Measurements from ENCODE around the gene LXN. TPM values are rescaled to one million over a fixed set of nuclear protein-coding genes. Genes with fewer than 3 reads are reported as not detected.
"Not testable (repeated sequence)": the region's sequence is repeated elsewhere in the genome, so short reads cannot be mapped to it uniquely, and the experiment has no call there.

Gene LXN
- total RNA-seq, 1 experiment from 2014 or later: 2.9 TPM

GRCh38 chr3:158693866-158694456, 21.5 kb upstream of the LXN start:
- not testable (repeated sequence) for H3K36me3 ChIP-seq (replicated peaks; ENCODE audit: control insufficient read depth, insufficient read depth, low read length); DNase-seq; H3K27me3 ChIP-seq (ENCODE audit: control insufficient read depth, insufficient read depth, low read length); H3K4me3 ChIP-seq (ENCODE audit: insufficient read depth, low read depth, low read length)

GRCh38 chr3:158685159-158685558, 12.7 kb upstream of the LXN start:
- DNase-seq: no peak
- Histone ChIP-seq H3K4me3 (ENCODE audit: insufficient read depth, low read depth, low read length) (no peak overlapping the region), H3K27me3 (ENCODE audit: control insufficient read depth, insufficient read depth, low read length) (no peaks in the 10 kb centered on the region), H3K36me3 (replicated peaks; ENCODE audit: control insufficient read depth, insufficient read depth, low read length) (no peaks in the 10 kb centered on the region)

GRCh38 chr3:158683230-158683962, 10.9 kb upstream of the LXN start:
- H3K4me3 ChIP-seq (ENCODE audit: insufficient read depth, low read depth, low read length): no peak overlapping the region
- DNase-seq: no peak
- H3K27me3 ChIP-seq (ENCODE audit: control insufficient read depth, insufficient read depth, low read length): no peaks in the 10 kb centered on the region
- no peaks in the 10 kb centered on the region for H3K36me3 ChIP-seq (replicated peaks; ENCODE audit: control insufficient read depth, insufficient read depth, low read length)

GRCh38 chr3:158680861-158681260, 8.4 kb upstream of the LXN start:
- no peak for DNase-seq
- Histone ChIP-seq H3K4me3 (ENCODE audit: insufficient read depth, low read depth, low read length) (no peak overlapping the region), H3K36me3 (replicated peaks; ENCODE audit: control insufficient read depth, insufficient read depth, low read length) (no peaks in the 10 kb centered on the region), H3K27me3 (ENCODE audit: control insufficient read depth, insufficient read depth, low read length) (no peaks in the 10 kb centered on the region)

GRCh38 chr3:158679547-158680000, 7.1 kb upstream of the LXN start:
- Histone ChIP-seq H3K36me3 (replicated peaks; ENCODE audit: control insufficient read depth, insufficient read depth, low read length) (no peaks in the 10 kb centered on the region), H3K4me3 (ENCODE audit: insufficient read depth, low read depth, low read length) (no peak overlapping the region), H3K27me3 (ENCODE audit: control insufficient read depth, insufficient read depth, low read length) (no peaks in the 10 kb centered on the region)
- no peak for DNase-seq

- Histone ChIP-seq H3K27me3 (ENCODE audit: control insufficient read depth, insufficient read depth, low read length) (no peaks in the 10 kb centered on the region), H3K36me3 (replicated peaks; ENCODE audit: control insufficient read depth, insufficient read depth, low read length) (no peaks in the 10 kb centered on the region)
These were observed 6.2 kb upstream of the LXN start for GRCh38 chr3:158678687-158679086.

GRCh38 chr3:158671821-158672214, 630 bp downstream of the LXN start:
- Histone ChIP-seq H3K27me3 (ENCODE audit: control insufficient read depth, insufficient read depth, low read length) (no peaks in the 10 kb centered on the region), H3K4me3 (ENCODE audit: insufficient read depth, low read depth, low read length) (peak overlapping the region; percentile 42), H3K36me3 (replicated peaks; ENCODE audit: control insufficient read depth, insufficient read depth, low read length) (no peaks in the 10 kb centered on the region; the same call in none of the 2 replicates)
- no peak for DNase-seq

More at GRCh38 chr3:158678687-158679086, 6.2 kb upstream of the LXN start:
- DNase-seq: no peak
- no peak overlapping the region for H3K4me3 ChIP-seq (ENCODE audit: insufficient read depth, low read depth, low read length)

GRCh38 chr3:158668506-158668905, 3.9 kb downstream of the LXN start:
- H3K27me3 ChIP-seq (ENCODE audit: control insufficient read depth, insufficient read depth, low read length): no peaks in the 10 kb centered on the region
- H3K36me3 ChIP-seq (replicated peaks; ENCODE audit: control insufficient read depth, insufficient read depth, low read length): no peaks in the 10 kb centered on the region; the same call in none of the 2 replicates
- H3K4me3 ChIP-seq (ENCODE audit: insufficient read depth, low read depth, low read length): no peak overlapping the region
- no peak for DNase-seq

GRCh38 chr3:158666416-158666815, 6.0 kb downstream of the LXN start:
- Histone ChIP-seq H3K27me3 (ENCODE audit: control insufficient read depth, insufficient read depth, low read length) (no peaks in the 10 kb centered on the region), H3K36me3 (replicated peaks; ENCODE audit: control insufficient read depth, insufficient read depth, low read length) (peaks cover 4% of the 10 kb centered on the region), H3K4me3 (ENCODE audit: insufficient read depth, low read depth, low read length) (no peak overlapping the region)
- DNase-seq: no peak

GRCh38 chr3:158663832-158664231, 8.6 kb downstream of the LXN start:
- Histone ChIP-seq H3K27me3 (ENCODE audit: control insufficient read depth, insufficient read depth, low read length) (no peaks in the 10 kb centered on the region), H3K4me3 (ENCODE audit: insufficient read depth, low read depth, low read length) (no peak overlapping the region), H3K36me3 (replicated peaks; ENCODE audit: control insufficient read depth, insufficient read depth, low read length) (peaks cover 11% of the 10 kb centered on the region)

GRCh38 chr3:158663246-158663645, 9.2 kb downstream of the LXN start:
- no peaks in the 10 kb centered on the region for H3K27me3 ChIP-seq (ENCODE audit: control insufficient read depth, insufficient read depth, low read length)
- H3K36me3 ChIP-seq (replicated peaks; ENCODE audit: control insufficient read depth, insufficient read depth, low read length): peaks cover 11% of the 10 kb centered on the region
- no peak for DNase-seq
- no peak overlapping the region for H3K4me3 ChIP-seq (ENCODE audit: insufficient read depth, low read depth, low read length)

More at GRCh38 chr3:158663832-158664231, 8.6 kb downstream of the LXN start:
- DNase-seq: no peak

- no peak for DNase-seq
- Histone ChIP-seq H3K36me3 (replicated peaks; ENCODE audit: control insufficient read depth, insufficient read depth, low read length) (peaks cover 11% of the 10 kb centered on the region), H3K4me3 (ENCODE audit: insufficient read depth, low read depth, low read length) (no peak overlapping the region), H3K27me3 (ENCODE audit: control insufficient read depth, insufficient read depth, low read length) (no peaks in the 10 kb centered on the region)
These were observed 11.7 kb downstream of the LXN start for GRCh38 chr3:158660711-158661110.

- Histone ChIP-seq H3K4me3 (ENCODE audit: insufficient read depth, low read depth, low read length) (no peak overlapping the region), H3K27me3 (ENCODE audit: control insufficient read depth, insufficient read depth, low read length) (no peaks in the 10 kb centered on the region), H3K36me3 (replicated peaks; ENCODE audit: control insufficient read depth, insufficient read depth, low read length) (peaks cover 13% of the 10 kb centered on the region)
- peak; percentile 47 for DNase-seq
These were observed 12.8 kb downstream of the LXN start for GRCh38 chr3:158659454-158660237.

- no peak for DNase-seq
- peaks cover 15% of the 10 kb centered on the region for H3K36me3 ChIP-seq (replicated peaks; ENCODE audit: control insufficient read depth, insufficient read depth, low read length)
- no peak overlapping the region for H3K4me3 ChIP-seq (ENCODE audit: insufficient read depth, low read depth, low read length)
- H3K27me3 ChIP-seq (ENCODE audit: control insufficient read depth, insufficient read depth, low read length): no peaks in the 10 kb centered on the region
These were observed 13.6 kb downstream of the LXN start for GRCh38 chr3:158658889-158659288.

- H3K36me3 ChIP-seq (replicated peaks; ENCODE audit: control insufficient read depth, insufficient read depth, low read length): peaks cover 12% of the 10 kb centered on the region
- no peaks in the 10 kb centered on the region for H3K27me3 ChIP-seq (ENCODE audit: control insufficient read depth, insufficient read depth, low read length)
- DNase-seq: no peak
- H3K4me3 ChIP-seq (ENCODE audit: insufficient read depth, low read depth, low read length): no peak overlapping the region
These were observed 20.0 kb downstream of the LXN start for GRCh38 chr3:158652463-158652862.

All from H7 (cell line).